ENCODE data around the gene ZC3H12D. TPM values are rescaled to one million over a fixed set of nuclear protein-coding genes. Genes with fewer than 3 reads are reported as not detected.
"Not testable (repeated sequence)": the region's sequence is repeated elsewhere in the genome, so short reads cannot be mapped to it uniquely, and the experiment has no call there.

ZC3H12D gene
- total RNA-seq, 4 donors from 2014 or later: 0.23 to 4.7 (median 0.46) TPM

DNA sequence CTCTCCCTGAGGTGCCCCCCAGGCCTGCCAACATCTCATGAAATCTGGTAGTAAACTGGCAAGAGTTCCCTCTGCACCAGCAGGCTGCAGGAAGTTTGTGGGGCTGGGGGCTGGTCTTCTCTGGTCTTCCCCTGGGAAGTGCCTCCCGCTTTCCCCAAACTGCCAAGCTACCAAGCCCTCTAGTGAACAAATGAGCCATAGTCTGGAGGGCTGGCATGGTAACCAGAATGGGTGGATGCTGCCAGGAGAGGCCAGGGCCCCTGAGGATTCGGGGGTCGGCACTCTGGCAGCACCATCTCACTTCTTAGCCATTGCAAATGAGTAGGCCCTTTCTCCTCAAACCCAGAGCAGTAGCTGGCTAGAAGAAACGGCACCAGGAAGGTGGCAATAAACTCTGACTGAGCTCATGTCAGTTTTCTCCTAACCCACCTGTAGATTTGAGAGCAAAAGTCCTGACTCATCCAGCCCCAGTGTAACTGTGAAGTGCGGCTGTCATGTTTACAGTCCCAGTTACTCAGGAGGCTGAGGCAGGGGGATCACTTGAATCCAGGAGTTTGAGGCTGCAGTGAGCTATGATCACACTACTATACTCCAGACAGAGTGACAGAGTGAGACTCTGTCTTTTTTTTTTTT is 35.9 kb downstream of the ZC3H12D start:
- Histone ChIP-seq H3K27ac (no peak overlapping the region), H3K4me3 (no peak overlapping the region), H3K9me3 (no peaks in the 10 kb centered on the region), H3K36me3 (no peaks in the 10 kb centered on the region), H3K27me3 (peaks cover 22% of the 10 kb centered on the region), H3K4me1 (peaks cover 25% of the 10 kb centered on the region)
- no peak for DNase-seq (ENCODE audit: low spot score in 2 of 2)
- 82% methylated on average over 4 of the region's 5 CpGs for WGBS
- TF ChIP-seq POLR2AphosphoS5 (IDR thresholded peaks at IDR 0.05): no peak
- no peak for TF ChIP-seq CTCF (IDR thresholded peaks at IDR 0.05)
- TF ChIP-seq EP300 (IDR thresholded peaks at IDR 0.05): no peak
- TF ChIP-seq POLR2A (IDR thresholded peaks at IDR 0.05): no peak

- H3K9me3 ChIP-seq: no peaks in the 10 kb centered on the region
- H3K36me3 ChIP-seq: no peaks in the 10 kb centered on the region
- DNase-seq (ENCODE audit: low spot score in 2 of 2): no peak
- H3K27me3 ChIP-seq: peaks cover 26% of the 10 kb centered on the region
- 94% methylated on average over 5 of the region's 5 CpGs for WGBS
- peaks cover 16% of the 10 kb centered on the region for H3K4me1 ChIP-seq
- no peak overlapping the region for H3K27ac ChIP-seq
- TF ChIP-seq POLR2AphosphoS5 (IDR thresholded peaks at IDR 0.05) (no peak), EP300 (IDR thresholded peaks at IDR 0.05) (no peak), CTCF (IDR thresholded peaks at IDR 0.05) (no peak), POLR2A (IDR thresholded peaks at IDR 0.05) (no peak)
- H3K4me3 ChIP-seq: no peak overlapping the region
Measured at GRCh38 chr6:149446791-149447376, 37.9 kb downstream of the ZC3H12D start.

DNA sequence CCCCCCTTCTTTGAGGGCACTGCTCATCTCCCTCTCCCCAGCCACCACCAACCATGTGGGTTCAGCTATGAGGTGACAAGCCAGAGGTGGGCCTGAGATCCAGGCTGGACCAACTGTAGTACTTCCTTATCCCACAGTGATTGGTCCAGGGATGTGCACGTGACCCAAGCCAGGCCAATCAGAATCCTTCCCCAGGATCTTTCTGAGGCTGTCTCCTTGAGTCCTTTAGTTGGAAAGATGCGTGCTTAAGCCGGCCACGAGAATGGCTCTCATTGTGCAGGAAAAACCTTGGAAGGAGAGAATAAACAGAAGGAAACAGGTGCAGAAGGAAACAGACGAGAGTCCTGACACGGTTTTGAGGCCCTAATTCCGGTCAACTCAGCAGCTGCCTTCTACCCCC is 39.2 kb downstream of the ZC3H12D start:
- peaks cover 20% of the 10 kb centered on the region for H3K27me3 ChIP-seq
- H3K4me1 ChIP-seq: peaks cover 3% of the 10 kb centered on the region
- 94% methylated on average over 7 of the region's 7 CpGs for WGBS
- no peaks in the 10 kb centered on the region for H3K36me3 ChIP-seq
- no peak overlapping the region for H3K27ac ChIP-seq
- H3K9me3 ChIP-seq: no peaks in the 10 kb centered on the region
- H3K4me3 ChIP-seq: no peak overlapping the region
- no peak for TF ChIP-seq POLR2AphosphoS5 (IDR thresholded peaks at IDR 0.05)
- no peak for TF ChIP-seq CTCF (IDR thresholded peaks at IDR 0.05)
- TF ChIP-seq POLR2A (IDR thresholded peaks at IDR 0.05): no peak
- no peak for TF ChIP-seq EP300 (IDR thresholded peaks at IDR 0.05)
- DNase-seq (ENCODE audit: low spot score in 2 of 2): peak in 1 of 2 donors; percentile 41

DNA sequence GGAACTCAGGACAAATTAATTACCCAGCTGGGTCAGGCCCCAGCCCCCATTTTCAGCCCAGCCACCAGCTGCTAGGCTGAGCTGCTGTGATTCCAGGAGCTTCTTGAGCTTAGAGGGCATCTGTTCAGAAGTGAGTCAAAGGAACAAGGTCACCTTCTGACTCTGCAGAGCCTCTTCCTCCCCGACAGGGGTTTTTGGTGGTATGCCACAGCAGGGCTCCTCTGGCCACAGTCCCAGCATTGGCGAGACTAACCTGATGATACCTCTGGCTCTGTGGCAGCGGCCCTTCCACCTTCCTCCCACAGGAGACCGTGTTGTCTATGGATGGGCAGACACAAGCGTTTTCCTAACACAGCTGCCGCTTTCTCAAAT is 39.7 kb downstream of the ZC3H12D start:
- DNase-seq (ENCODE audit: low spot score in 2 of 2): peak in 1 of 2 donors; percentile 31
- Histone ChIP-seq H3K4me3 (no peak overlapping the region), H3K9me3 (no peaks in the 10 kb centered on the region), H3K4me1 (no peaks in the 10 kb centered on the region), H3K27me3 (peaks cover 16% of the 10 kb centered on the region), H3K27ac (no peak overlapping the region), H3K36me3 (no peaks in the 10 kb centered on the region)
- 61% methylated on average over 3 of the region's 6 CpGs for WGBS
- TF ChIP-seq POLR2A (IDR thresholded peaks at IDR 0.05) (no peak), EP300 (IDR thresholded peaks at IDR 0.05) (no peak), CTCF (IDR thresholded peaks at IDR 0.05) (no peak), POLR2AphosphoS5 (IDR thresholded peaks at IDR 0.05) (no peak)

- H3K36me3 ChIP-seq, H3K4me3 ChIP-seq, H3K27ac ChIP-seq, H3K9me3 ChIP-seq, H3K4me1 ChIP-seq: not testable (repeated sequence)
- H3K27me3 ChIP-seq: peaks cover 16% of the 10 kb centered on the region
- DNase-seq (ENCODE audit: low spot score in 2 of 2): peak in 1 of 2 donors; percentile 33
- 77% methylated on average over 3 of the region's 3 CpGs for WGBS
Measured at GRCh38 chr6:149444360-149445094, 40.3 kb downstream of the ZC3H12D start.
